NCI-H774 (cell line): ENCODE data around the gene PLXNA1.

Experiments used
- DNase-seq: peaks from one replicate; lab custom pipeline; 2025; lab: John Stamatoyannopoulos, UW

Gene PLXNA1

DNA sequence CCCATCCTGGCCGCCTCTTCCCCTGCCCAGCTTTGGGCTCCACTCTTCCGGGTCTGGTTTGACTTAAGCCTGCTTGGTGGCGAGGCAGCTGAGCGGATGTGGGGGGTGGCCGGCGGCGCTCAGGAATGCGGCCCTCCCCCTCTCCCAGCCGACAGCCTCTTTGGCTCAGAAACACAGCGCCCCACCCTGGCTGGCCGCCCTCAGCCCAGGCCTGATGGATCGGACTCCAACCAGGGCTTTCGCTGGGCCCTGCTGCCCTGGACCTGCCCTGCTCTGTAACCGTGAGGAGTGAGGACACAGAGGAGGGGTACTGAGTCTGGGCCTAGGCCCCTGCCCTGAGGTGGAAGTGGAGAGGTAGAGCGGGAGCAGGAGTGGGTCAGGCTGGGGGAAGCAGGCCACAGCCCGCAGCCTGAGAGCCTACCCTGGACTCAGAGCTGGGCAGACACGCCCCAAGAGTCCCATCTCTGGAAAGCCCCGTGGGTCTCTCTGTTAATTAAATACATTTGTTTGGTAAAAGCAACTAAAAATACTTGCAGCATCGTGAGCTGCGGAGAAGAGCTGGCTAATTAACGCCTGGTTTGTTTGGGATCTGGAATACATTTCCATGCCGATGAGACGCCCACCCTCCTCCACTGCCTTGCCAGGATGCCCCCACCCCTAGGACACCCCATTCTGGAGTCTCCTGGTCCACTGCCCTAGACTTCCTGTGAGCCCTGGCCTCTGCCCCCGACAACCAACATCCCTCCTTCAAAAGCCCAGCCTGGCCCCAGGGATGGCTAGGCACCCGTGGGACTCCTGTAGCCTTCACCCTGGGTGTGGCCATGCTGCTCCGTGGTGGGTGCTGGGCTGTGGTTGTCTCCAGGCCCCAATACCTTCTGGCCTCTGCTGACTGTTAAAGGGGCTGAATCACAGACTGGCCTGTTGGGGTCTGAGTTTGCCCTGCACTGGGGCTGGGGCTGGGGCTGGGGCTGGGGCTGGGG lies 19.6 kb downstream of the PLXNA1 start:
- DNase-seq: no peak

DNA sequence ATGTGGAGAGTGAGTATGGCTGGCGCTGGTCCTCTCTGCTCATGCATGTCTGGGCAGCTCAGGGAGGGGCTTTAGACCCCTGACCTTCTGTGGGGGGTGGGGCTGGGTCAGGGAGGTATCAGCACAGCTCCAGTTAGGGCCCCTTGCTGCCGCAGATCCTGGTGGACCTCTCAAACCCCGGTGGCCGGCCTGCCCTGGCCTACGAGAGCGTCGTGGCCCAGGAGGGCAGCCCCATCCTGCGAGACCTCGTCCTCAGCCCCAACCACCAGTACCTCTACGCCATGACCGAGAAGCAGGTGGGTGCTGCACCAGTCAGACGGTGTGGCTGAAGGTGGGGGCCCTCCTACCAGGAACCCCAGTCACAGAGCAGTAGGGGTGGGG lies 20.2 kb downstream of the PLXNA1 start:
- no peak for DNase-seq

DNA sequence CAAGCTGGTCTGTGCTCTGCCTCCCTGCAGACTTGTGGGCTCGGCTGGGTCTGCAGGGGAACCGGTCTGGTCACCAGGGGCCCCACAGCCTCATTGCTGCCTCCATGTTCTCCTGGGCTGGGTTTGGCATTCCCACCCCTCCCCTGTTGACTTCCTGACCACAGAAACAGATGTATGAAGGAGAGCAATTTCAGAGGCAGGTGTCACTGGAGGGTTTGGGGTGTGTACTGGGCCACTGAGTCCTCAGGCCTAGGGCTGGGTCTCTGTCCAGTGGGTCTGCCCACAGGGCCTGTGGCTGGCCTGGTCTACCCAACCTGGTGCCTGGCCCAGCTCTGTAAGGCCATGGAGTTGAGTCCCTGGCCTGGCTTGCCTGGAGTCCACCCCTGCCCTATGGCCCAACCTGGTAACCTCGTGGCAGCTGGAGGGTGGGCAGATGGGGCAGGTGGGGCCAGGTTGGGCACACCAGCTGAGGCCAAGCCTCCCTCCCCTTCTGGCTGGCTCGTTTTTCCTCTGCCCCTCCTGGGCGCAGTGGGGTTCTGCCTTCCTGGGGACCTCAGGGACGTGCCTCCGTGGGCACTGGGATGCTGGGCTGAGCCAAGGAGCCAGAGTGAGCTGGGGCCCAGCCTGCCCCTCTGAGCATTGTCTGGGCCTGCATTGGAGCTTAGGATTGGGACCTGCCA lies 20.8 kb downstream of the PLXNA1 start:
- DNase-seq: no peak

DNA sequence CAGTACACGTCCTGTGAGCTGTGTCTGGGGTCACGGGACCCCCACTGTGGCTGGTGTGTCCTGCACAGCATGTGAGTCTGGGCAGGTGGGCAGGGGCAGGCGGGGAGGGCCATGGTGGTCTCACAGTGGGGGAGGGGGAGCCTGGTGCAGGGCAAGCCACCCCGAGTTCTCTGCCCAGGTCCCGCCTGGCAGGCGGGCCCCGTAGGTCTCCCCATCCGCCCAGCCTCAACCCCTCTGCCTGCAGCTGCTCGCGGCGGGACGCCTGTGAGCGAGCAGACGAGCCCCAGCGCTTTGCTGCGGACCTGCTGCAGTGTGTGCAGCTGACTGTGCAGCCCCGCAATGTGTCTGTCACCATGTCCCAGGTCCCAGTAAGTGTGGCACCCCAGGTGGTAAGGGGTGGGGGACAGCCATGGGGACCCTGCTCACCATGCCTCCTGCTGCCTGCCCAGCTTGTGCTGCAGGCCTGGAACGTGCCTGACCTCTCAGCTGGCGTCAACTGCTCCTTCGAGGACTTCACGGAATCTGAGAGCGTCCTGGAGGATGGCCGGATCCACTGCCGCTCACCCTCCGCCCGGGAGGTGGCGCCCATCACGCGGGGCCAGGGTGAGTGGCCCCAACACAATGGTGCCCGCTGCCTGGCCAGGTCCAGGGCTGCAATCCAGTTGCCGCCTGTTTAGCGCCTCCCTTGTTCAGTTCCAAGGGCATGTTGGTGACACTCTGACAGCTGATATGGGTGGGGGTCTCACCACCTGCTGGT lies 21.9 kb downstream of the PLXNA1 start:
- no peak for DNase-seq

DNA sequence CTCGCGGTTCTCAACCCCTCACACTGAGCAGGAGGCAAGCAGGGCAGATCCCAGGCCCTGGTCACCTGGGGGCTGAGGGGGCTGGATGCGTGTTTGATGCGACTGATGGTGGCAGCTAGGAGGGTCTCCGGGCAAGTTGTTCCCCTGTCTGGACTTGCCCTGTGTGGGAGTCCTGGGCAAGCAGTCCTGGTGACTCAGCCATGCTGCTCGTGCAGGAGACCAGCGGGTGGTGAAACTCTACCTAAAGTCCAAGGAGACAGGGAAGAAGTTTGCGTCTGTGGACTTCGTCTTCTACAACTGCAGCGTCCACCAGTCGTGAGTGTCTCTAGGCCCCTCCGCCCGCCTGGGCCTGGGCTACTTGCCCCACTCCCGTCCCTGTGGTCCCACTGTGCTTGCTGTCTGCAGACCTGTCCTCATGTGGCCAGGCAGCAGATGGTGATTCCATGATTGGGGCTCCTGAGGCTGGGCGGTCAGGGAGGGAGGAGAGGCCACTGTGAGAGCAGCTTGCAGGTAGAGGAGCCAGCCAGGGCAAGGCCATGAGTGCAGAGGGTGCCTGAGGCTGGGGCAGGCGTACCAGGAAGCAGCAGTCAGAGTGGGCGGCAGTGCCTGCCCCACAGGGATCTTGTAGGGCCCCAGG lies 23.1 kb downstream of the PLXNA1 start:
- DNase-seq: no peak

DNA sequence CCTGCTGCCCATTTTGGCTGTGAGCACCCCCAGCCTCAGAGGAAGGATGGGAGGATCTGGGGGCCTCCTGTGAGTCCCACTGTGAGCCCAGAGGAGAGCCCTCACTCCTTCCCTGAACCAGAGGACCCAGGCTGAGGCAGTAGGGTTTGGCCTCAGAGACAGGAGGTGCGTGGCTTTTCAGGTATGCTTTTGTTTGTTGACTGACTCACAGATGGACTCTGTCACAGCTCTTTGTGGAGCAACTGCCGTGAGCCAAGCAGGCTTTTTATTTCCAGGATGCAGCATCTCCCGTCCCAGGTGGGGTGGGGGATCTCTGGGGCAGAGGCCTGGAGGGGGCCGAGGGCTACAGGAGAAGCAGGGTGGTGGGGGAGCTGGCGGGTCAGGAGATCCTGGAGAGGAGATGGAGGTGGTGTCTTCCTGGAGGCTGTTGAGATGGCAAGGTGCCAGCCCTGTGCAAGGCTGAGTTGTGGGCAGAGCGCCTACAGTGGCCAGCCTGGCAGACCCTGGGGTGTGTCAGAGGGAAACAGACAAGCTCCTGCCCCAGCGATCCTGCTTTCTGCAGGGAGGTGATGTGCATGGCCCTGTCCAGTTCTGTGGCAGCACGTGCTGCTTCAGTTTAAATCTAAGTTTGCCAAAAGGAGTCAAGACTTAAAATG lies 24.0 kb downstream of the PLXNA1 start:
- DNase-seq: no peak

DNA sequence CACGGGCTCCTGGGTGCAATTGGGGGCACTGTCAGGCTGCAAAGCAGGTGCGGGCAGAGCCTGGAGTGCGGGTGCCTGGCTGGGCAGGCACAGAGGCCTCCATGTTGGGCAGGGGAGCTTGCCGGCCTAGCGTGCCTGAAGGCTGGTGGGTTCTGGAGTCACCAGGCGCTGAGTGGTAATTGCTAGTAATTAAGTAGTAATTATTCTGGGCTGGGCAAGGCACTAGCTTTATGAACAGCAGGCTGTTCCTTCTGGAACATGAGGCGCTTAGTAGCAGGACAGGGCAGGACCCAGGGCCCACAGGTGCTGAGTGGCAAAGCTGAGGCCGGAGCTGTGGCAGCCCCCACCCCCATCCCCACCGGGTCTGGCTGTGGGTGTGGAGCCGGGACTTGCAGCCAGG lies 25.3 kb downstream of the PLXNA1 start:
- no peak for DNase-seq

DNA sequence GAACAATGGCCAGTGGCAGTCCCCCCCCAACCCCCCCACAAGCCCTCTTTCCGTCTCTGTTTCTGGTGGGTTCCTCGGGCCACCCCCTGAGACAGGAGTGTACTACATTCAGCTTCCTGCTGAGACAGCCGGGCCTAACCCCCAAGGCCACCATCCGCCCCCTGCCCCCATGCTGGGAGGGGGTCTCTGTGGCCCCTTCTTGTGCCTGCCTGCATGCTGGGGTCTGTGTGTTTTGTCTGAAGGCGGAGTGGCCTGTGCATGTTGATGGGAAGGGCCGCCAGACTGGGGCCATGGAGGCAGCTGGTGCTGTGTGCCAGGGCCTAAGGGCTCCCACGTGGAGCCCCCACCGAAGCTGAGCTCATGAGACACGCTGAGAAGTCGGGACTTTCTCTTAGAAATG lies 26.6 kb downstream of the PLXNA1 start:
- no peak for DNase-seq

DNA sequence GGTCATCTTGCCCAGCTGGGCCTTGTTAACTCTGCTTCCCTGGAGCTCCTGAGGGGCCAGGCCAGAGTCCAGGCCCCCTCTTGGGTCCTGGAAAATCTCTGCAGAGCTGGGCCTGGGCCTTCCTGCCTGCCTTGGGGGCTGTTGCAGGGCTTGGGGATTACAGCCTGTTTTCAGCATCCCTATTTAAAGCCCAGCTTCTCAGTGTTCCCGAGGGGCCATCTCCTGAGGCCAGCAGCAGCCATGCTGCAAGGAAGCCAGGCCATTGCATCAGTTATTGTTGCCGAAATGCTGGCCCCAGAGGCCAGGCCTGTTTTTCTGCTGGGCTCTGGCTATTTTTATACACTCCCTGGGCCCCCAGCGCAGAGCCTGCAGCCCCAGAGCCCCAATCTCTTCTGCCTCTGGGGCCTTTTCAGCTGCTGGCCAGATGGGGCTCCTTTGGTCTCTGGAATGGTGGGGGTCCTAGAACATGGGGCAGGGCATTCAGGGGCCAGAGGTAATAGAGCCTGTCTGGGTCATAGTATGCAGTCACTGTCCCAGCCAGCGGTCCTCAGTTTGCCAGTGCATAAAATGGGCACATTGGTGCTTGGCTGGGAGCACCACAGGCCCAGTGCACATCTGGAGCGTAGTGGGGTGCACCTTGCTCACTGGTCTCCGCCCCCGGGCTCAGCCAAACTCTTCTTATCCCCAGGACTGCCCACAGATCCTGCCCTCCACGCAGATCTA lies 28.5 kb downstream of the PLXNA1 start:
- no peak for DNase-seq

DNA sequence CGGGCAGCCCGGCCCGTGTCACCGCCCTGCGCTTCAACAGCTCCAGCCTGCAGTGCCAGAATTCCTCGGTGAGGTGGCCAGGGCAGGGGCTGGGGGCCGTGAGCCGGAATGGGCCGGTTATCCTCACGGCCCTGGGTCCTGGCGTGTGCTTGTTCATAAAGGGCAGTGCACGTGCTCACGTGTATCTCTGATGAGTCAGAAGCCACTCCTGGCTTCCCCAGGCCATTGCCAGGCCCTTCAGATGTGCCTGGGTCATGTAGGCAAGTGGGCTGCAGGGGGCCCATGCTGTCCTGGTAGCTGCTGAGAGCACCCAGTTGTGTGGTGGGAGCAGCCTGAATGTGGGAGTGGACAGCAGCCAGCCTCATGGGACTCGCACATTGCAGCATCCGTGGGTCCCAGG lies 29.2 kb downstream of the PLXNA1 start:
- no peak for DNase-seq

DNA sequence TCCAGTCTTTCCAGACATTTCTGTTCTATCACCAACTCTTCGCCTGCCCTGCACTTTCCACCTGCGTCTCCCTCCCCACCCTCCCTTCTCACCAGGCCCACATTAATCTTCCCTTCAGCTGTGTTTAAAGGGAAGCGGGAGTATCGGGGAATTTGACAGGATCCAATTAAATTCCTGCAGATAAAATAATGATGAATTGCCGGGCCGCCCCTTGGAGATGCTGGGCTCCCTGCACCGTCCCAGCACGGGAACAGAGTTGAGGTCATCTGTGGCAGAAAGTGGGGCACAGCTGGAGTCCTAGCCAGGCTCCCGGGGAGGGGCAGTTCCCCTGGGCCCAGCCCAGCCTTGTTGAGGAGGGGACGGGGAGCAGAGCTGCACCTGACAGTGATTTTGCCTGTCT lies 30.3 kb downstream of the PLXNA1 start:
- DNase-seq: no peak

DNA sequence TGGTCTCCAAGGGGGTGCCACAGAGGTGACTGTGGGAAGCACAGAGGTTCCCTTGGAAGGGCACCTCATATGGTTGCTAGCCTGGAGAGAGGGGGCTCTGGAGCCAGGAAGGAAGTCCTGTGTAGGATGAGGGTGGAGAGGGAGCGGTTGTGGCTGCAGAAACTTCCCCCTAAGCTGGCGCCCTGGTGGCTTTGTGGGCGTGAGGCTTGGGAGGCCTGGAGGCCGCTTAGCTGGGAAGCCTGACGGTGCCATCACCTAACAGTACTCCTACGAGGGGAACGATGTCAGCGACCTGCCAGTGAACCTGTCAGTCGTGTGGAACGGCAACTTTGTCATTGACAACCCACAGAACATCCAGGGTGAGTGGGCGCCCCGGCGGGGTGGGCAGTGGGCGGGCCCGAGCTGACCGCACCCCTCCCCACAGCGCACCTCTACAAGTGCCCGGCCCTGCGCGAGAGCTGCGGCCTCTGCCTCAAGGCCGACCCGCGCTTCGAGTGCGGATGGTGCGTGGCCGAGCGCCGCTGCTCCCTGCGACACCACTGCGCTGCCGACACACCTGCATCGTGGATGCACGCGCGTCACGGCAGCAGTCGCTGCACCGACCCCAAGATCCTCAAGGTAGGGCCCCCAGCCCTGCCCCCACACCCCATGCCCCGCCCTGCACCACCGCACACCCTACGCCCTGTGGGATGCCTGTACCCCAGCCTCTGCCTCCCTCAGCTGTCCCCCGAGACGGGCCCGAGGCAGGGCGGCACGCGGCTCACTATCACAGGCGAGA lies 31.0 kb downstream of the PLXNA1 start:
- no peak for DNase-seq

DNA sequence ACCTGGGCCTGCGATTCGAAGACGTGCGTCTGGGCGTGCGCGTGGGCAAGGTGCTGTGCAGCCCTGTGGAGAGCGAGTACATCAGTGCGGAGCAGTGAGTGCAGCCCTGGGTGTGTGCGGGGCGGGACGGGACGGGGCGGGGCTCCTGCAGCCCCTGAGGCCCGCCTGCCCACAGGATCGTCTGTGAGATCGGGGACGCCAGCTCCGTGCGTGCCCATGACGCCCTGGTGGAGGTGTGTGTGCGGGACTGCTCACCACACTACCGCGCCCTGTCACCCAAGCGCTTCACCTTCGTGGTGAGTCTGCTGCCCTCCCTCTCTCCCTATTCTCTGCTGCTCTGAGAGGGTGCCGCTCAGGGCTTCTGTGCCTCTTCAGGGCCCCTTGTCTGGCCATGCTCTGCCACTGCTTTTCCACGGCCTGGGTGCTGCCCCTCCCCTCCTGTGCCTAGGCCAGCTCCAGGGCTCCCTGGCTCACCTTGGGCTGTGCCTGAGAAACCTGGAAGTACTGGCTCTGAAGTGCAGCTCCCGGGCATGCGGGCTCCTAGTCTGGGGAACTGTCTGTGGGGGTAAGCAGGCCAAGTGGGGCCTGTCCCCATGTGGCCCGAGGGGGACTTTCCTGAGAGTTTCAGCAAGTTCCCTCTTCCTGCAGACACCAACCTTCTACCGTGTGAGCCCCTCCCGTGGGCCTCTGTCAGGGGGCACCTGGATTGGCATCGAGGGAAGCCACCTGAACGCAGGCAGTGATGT lies 31.8 kb downstream of the PLXNA1 start:
- DNase-seq: no peak

DNA sequence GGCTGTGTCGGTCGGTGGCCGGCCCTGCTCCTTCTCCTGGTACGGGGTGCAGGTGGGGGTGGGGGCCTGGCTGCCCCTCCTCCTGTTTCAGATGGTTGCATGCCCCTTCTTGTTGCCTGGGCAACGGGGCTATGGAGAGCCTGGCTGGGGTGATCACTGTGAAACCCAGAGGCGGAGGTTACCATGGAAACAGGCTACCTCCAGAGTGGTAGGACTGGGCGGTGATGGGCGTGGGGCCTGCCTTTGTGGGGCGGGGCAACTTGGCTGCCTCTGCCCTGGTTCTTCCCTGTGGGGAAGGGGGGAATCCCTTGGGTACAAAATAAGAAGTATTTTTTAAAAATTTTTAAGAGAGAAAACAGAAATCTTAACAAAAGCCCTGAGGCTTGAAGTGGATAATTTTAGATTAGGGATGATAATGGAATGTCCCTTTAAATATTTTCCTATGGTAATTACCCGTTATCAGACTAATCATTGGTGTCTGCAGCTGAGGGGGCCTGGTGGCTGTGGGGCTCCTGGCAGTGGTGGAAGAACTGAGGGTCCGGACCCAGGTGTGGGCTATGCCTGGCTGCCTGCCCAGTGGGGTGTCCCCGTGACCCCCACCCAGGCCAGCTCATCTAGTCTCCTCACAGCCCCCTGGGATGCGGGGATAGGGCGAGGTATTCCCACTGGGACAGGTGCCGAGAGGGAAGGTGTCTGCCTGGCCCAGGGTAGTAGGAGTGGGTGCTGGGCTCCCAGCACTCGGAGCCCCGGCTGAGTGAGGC lies 32.5 kb downstream of the PLXNA1 start:
- no peak for DNase-seq

DNA sequence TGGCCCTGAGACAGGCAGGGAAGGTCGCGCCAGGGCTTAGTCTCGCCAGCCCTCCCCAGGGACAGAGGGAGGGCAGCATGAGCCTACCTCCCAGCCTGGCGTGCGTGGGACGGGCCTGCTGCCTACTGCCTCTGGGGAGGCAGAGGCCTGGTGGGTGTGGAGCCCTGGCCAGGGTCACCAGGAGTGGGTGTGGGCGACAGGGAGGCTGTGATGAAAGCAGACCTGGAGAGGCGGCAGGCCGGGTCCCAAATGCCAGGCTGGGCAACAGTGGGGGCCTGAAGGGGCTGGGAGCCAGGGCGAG lies 33.1 kb downstream of the PLXNA1 start:
- no peak for DNase-seq

DNA sequence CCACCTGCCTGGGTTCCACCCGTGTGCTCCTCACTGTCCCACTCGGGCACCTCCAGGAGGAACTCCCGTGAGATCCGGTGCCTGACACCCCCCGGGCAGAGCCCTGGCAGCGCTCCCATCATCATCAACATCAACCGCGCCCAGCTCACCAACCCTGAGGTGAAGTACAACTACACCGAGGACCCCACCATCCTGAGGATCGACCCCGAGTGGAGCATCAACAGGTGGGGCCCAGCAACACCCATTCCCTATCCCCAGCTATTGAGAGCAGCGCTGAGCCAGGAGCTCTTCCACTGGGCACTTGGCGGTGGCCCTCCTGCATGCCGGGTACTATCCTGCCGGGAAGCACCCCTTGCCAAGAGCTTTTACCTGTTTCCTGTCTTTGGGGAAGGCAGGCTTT lies 33.5 kb downstream of the PLXNA1 start:
- DNase-seq: no peak

DNA sequence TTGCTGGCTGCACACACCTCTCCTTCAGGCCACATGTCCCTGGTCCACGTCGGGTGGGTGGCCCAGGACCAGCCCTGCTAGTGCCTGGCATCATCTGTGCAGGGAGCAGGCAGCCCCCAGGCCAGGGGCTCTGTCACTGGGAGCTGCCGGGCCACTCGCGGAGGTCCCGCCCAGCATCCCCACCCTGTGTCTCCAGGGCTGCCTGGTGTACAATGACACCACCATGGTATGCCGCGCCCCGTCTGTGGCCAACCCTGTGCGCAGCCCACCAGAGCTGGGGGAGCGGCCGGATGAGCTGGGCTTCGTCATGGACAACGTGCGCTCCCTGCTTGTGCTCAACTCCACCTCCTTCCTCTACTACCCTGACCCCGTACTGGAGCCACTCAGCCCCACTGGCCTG lies 34.3 kb downstream of the PLXNA1 start:
- no peak for DNase-seq

DNA sequence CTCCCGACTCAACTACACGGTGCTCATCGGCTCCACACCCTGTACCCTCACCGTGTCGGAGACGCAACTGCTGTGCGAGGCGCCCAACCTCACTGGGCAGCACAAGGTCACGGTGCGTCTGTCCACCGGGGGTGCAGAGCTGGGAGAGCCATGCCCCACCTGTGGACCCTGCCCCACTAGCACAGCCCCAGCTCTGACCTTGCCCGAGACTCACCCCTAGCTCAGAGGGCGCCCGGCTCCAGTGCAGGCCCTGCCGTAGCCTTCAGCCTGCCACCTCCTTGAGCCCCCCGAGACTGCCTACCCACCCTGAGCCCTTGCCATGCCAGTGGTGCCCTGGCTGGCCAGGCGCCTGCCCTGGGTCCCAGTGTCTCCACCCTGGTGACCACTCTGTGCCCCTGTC lies 34.9 kb downstream of the PLXNA1 start:
- no peak for DNase-seq

DNA sequence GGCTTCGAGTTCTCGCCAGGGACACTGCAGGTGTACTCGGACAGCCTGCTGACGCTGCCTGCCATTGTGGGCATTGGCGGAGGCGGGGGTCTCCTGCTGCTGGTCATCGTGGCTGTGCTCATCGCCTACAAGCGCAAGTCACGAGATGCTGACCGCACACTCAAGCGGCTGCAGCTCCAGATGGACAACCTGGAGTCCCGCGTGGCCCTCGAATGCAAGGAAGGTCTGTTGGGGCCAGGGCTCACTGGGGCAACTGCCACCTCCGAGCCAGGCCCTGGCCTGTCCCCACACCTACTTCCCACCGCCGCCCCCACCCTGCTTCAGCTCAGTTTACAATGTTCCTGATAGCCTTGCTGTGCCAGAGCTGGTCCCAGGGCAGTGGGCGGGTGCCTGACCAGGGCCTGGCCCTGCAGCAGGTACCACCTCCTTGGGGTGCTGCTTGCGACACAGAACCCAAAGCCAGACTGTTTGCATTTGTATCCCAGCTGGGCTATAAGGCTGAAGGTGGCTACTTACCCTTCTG lies 35.5 kb downstream of the PLXNA1 start:
- DNase-seq: no peak
